NCI-H510A treated with DMSO at 0.1 percent for 48 hours (cell line): ENCODE data around the gene LRRC14B.
A peak's percentile ranks its signal among the peaks of the same experiment; 100 is the strongest.

ENCODE experiments used
- DNase-seq: peaks from one replicate; lab custom pipeline; 2025; lab: John Stamatoyannopoulos, UW

Gene LRRC14B

DNA sequence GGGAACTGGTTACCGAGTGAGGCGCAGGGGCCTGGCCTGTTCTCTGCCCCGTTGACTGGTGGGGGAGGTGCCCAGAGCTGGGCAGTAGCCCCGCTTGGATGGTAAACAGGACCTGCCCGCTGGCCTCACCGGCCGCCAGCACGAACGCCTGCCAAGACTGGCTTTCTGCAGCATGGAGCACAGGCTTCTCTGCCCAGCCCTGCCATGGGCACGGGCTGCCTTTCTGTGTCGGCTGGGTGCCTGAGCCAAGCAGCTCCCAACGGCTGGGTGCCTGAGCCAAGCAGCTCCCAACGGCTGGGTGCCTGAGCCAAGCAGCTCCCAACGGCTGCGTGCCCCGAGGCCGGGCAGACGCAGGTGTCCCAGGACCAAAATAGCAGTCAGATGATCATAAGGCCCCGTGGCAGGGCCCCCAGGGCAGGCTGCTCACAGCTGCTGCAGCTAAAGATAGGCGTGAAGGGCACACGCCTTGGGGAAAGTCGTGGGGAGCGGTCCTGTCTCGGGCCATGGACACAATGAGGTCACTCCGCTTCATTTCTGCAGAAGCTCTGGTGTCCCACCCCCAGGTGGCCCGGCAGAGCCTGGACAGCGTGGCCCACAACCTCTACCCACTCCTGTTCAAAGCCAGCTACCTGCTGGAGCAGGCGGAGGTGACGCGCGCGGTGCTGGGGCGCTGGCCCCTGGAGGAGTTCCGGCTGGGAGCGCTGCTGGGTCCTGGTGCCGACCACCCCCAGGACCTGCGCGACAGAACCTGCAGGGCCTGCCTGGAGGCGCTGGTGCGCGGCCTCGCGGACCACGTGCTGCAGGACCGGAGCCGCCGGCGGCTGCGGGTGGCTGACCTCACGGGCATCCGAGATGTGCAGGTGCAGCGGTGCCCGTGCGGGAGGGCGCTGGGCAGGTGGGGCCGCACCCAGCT lies at the start of gene LRRC14B:
Gene LRRC14B, plus strand, starts transcription at position 460 of the 913 bp plus-strand sequence. Its CDS starts 44 bp downstream, at position 504.
- DNase-seq: no peak

DNA sequence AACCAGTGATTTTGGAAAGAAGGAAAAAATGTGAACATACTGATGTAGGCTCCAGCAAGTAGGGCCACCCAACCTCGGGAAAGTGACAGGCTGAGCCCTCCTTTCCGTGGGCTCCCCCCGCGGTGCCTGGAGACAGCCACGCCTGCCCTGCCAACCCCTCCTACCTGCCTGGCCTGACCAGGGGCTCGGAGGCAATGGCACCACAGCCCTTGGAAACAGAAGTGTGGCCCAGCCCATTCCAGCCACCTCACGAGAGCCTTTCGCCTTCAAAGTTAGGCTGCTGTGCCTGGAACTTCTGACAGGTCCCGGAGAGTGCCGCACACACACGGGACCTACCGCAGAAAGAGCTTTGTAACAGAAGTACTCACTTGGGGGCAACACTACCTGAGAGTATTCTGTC lies 49.5 kb upstream of the LRRC14B start:
- no peak for DNase-seq

DNA sequence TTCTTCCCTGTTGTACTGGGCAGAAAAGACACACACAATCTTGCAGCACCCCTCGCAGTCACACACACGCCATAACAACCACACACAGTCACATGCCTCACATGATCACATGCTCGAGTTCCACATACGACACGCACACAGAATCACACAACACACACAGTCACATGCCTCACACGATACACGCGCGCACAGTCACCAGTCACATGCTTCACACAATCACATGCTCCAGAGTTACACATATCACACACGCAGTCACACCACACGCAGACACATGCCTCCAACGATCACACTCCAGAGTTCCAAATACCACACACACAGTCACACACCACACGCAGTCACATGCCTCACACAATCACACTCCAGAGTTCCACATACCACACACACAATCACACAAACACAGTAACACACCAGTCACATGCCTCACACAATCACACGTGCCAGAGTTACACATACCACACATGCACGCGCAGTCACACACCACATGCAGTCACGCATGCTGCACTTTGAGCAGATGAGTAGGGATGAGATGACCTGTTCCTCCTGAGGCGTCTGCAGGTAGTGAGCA lies 49.0 kb upstream of the LRRC14B start:
- no peak for DNase-seq

DNA sequence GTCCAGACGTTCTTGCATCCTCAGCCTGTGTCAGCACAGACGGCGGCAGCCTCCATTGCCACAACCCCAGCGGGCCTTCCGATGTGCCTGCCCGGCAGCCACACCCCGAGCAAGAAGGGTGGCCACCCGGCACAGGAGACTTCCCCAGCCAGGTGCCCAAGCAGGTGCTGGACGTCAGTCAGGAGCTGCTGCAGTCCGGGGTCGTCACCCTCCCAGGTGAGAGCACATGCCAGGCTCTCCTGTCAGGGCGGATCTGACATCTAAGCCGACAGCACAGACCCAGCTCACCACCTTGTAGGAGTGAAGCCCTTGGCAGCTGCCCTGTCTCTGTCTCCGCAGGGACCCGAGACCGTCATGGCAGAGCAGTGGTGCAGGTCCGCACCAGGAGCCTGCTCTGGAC lies 48.3 kb upstream of the LRRC14B start:
- DNase-seq: no peak

GRCh38 chr5:144941-145340 lies 46.4 kb upstream of the LRRC14B start:
- DNase-seq: no peak

GRCh38 chr5:145585-146323 lies 45.5 kb upstream of the LRRC14B start:
- no peak for DNase-seq

GRCh38 chr5:147751-148150 lies 43.5 kb upstream of the LRRC14B start:
- DNase-seq: no peak

DNA sequence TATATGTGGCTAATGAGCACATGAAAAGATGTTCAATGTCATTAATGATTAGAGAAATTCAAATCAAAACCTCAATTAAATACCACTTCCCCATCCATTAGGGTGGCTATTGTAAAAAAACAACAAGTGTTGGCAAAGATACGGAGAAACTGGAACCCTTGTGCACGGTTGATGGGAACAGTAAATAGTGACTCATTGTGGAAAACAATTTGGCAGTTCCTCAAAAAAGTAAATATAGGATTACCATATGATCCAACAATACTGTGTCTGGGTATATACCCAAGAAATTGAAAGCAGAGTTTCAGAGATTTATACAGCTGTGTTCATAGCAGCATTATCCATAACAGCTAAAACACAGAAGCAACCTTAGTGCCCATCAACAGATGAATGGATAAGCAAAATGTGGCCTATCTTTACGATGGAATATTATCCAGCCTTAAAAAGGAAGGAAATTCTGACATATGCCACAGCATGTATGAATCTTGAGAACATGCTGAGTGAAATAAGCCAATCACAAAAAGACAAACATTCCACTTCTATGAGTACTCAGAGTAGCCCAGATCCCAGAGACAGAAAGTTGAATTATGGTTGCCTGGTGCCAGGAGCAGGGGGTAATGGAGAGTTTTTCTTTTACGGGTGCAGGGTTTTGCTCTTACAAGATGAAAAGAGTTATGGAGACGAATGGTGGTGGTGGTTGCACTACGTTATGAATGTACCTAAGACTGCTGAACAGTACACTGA lies 41.4 kb upstream of the LRRC14B start:
- peak; percentile 69 for DNase-seq

- DNase-seq: no peak
Observed at GRCh38 chr5:150746-151145, 40.5 kb upstream of the LRRC14B start.

- DNase-seq: no peak
Observed at GRCh38 chr5:152077-152476, 39.2 kb upstream of the LRRC14B start.

GRCh38 chr5:153256-153655 lies 38.0 kb upstream of the LRRC14B start:
- DNase-seq: no peak

DNA sequence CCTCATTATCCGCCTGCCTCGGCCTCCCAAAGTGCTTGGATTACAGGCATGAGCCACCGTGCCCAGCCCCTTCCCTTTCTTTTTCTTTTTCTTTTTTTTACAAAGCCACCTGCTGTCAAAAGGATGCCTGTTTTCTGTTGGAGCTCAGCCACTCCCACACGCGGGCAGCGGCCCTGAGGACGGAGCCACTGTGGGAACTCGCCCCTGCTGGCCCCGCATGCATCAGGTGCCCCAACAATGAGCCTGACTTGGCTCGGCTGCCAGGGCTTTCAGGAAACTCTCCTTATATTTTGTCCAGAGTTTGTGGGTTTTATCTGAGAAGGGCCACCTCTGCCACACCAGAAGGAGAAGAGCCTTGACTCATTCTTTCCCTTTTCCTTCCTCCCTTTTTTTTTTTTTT lies 37.1 kb upstream of the LRRC14B start:
- no peak for DNase-seq

- no peak for DNase-seq
Observed at GRCh38 chr5:154826-155225, 36.5 kb upstream of the LRRC14B start.

DNA sequence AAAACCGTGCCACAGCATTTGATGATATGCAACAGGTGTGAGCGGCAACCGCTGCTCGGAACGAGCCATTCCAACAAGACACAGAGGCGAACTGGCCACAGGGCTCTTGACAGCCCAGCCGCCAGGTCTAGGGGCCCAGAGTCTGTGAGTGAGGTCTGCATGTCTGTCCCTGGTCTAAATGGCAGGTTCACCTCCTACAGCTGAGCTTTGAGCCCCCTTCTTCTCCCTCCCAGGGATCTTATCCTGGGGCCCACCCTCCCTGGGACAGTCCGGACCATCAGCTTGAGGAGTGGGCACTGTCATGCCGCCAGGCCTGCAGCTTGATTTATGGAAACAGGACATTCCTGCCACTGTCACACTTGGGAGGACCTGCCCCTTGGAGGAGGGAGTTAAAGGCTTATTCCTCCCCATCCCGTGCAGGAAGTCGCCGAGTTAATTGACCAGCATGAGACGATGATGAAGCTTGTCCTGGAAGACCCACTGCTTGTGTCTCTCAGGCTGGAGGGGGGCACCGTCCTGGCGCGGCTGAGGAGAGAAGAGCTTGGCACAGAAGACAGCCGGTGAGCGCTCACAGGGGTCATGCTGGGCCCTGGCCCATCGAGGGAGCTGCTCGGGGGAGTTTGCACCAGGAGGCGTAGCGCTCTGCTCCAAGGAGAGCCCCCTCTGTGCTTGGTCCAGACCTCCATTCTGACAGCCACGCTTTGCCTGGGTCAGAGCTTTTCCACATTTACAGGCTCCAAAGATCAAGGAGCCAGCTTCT lies 35.5 kb upstream of the LRRC14B start:
- no peak for DNase-seq

GRCh38 chr5:156411-157072 lies 34.8 kb upstream of the LRRC14B start:
- no peak for DNase-seq

DNA sequence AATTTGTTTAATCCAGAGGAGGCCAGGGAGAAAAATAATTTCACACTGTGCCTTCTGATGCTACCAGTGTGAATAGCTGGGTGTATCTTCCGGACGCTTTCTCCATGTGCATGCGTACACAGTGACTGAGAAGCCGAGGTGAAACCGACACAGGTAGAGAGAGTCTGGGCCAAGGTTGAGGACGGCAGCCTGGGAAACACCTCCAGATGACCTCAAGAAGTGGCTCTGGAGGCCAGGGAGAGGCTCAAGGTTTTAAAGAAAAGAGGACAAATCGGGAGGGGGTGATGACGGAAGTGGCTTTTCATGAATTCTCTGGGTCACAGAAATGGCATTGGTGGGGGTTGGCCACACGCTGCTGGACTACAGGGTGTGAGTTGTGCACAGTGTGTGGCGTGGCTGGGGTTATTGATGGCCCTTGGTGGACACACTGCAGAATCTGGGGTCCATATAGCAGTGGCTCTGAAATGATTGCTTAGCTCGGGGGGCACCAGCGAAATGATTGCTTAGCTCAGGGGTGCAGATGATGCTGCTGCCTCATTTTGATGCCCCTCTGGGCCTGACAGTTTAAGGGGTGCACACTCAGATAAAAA lies 34.1 kb upstream of the LRRC14B start:
- no peak for DNase-seq

GRCh38 chr5:157801-158200 lies 33.5 kb upstream of the LRRC14B start:
- DNase-seq: no peak

DNA sequence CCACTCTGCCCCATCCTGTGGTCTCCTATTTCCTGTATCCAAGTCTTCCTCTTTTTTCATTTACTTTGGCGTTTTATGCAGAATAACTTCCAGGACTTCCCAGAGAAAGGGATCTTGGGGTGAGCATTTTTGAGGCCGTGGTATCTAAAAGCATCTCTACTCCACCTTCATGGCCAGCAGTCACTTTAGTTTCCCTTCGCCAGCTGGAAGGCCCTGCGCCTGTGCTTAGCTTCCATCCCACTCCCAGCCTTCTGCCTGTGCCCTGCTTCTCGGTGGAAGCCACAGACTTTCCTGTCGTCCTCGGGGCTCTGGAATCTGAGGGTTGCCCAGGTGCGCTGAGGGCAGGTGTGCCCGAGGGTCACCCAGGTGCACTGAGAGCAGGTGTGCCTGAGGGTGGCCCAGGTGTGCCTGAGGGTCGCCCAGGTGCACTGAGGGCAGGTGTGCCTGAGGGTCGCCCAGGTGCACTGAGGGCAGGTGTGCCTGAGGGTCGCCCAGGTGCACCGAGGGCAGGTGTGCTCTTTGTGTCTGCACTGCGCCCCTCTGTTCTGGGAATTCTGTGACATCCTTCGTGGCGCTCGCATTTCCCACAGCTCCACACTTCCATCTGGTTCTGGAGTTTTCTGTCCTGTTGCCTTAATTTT lies 32.4 kb upstream of the LRRC14B start:
- no peak for DNase-seq

DNA sequence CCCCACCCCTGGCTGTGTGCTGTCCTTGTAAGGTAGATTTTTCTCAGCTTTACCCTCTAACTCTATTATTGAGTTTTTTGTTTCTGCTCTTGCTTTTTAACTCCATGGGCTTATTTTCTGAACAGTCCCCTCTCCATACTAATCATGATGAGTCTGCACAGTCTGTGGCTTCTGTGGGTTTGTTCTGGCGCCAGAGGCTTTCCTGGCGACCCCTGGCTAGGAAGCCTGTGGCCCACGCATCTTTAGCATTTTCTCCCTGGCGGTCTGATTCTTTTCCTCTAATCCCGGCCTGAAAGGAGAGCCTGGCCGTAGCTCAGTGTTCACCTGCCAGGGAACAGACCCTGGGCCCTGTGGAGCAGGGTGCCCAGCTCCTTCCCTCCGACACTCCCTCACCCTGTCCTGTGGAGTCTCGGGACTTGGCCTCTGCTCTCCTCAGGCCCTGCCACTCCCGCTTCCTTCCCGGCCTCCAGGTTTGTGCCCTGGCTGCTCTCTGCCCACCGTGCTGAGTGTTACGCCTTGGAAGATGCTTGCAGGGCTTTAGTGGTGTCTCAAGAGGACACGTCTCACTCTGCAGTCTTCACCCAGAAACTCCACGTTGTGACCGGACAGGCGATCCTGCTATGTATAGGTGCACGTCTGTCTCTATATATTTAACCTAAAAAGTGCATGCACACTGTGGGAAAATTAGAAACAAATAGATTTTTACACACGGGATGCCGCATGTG lies 31.7 kb upstream of the LRRC14B start:
- no peak for DNase-seq
